WI38 (cell line): ENCODE measurements around the gene MTAP.

Source experiments
- H3K4me3 ChIP-seq: 2 replicates; pipeline ENCODE4 v1.5.1; 2011; ENCODE audit warnings: low read depth, mild to moderate bottlenecking, control low read depth, low read length
- TF ChIP-seq, protein P1 (sequence below): IDR thresholded peaks from 2 replicates; pipeline ENCODE4 v1.5.1; 2012; ENCODE audit warnings: low read depth, mild to moderate bottlenecking, control low read depth, low read length

The MTAP gene

DNA sequence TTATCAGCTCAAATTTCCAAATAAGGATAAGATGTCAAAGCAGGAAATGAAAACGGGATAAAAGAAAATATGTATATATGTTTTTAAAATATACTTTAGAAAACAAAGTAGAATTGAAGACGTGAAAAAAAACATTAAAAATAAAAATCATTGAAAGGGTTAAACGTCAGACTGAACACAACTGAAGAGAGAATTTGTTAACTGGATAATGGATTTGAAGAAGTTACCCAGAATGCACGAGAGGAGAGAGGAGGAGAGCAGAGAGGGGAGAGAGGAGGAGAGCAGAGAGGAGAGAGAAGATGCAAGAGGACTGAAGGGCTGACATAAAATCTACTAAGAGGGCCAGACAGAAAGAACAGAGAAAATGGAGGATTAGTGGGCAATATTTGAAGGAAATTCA, 103.8 kb downstream of the MTAP start:
- TF ChIP-seq, protein P1, sequence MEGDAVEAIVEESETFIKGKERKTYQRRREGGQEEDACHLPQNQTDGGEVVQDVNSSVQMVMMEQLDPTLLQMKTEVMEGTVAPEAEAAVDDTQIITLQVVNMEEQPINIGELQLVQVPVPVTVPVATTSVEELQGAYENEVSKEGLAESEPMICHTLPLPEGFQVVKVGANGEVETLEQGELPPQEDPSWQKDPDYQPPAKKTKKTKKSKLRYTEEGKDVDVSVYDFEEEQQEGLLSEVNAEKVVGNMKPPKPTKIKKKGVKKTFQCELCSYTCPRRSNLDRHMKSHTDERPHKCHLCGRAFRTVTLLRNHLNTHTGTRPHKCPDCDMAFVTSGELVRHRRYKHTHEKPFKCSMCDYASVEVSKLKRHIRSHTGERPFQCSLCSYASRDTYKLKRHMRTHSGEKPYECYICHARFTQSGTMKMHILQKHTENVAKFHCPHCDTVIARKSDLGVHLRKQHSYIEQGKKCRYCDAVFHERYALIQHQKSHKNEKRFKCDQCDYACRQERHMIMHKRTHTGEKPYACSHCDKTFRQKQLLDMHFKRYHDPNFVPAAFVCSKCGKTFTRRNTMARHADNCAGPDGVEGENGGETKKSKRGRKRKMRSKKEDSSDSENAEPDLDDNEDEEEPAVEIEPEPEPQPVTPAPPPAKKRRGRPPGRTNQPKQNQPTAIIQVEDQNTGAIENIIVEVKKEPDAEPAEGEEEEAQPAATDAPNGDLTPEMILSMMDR: no peak
- H3K4me3 ChIP-seq: no peak overlapping the region

DNA sequence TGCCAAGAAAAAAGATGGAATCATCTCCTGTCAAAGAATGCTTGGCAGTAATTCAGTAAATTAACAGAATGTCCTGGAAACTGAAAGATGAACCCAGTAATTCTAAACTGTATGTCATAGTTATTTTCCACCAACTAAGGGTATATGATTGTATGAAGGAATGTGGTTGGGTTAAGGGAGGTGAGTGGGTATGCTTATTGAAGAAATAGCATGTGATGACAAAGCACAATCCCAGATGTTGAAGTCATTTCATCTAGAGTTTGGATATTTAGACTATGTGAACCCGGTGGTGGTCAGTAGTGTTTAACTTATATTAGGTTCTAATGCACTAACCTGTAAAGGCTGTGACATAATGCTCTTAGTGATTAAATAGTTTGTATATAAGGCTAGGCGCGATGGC, 104.4 kb downstream of the MTAP start:
- TF ChIP-seq, protein P1: no peak
- H3K4me3 ChIP-seq: no peak overlapping the region

DNA sequence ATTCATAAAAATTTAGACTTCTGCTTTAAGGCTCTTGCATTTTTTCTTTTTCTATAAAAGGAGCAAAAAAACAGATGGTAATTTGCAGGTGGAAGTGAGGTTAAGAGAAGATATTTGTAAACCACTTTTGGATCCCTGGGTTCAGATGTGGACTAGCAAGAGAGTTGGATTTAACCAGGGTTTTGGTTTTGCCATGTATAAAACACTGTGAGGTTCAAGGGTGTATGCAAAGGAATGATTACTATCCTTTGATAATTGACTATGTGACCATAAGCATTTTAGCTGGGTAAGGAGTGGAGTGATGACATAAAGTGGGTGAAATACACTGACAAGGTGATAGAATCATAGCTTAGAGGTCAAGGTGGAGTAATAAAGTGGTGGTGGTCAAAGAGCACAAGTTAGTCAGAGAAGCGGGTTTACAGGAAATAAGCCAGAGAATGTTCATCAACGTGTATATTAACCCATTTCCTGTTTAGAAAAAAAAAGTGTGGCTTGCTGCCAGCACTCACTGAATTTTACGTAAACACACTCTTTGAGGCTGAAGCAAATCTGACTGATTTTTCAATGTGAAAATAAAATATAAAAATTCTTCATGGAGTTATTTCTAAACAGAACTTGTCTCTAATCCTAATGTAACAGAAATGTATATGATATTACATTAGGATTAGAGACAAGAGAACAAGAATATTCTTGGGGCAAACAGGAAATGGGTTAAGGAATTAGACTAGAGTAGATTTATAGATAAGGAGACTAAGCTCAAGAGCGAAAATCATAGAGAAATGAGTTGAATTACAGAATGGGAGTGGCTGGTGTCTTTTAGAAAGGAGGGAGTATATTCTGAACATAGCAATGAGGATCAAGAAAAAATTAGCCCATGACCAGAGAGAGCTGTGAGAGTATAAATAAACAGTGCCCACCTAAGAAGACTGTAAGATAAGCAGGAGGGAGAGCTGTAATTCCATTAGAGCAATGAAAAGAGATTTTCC, 117.2 kb downstream of the MTAP start:
- TF ChIP-seq, protein P1: no peak
- no peak overlapping the region for H3K4me3 ChIP-seq

DNA sequence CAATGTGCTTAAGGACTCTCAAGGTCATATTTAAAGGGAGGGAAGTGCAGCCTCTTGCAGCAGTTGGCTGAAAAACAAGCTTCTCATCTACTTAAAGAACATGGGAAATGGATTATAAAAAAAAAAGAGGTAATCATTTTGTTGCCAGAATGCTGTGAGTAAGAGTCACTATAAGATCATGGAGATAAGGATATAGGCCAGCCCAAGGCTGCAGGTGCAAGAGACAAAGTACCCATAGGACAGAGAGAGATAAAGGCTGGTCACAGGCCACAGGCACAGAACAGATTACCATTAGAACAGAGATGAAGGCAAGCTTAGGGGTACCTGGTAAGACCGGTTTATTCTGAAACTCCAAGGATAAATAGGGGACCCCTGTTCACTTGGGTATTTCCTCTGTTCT, 121.3 kb downstream of the MTAP start:
- no peak overlapping the region for H3K4me3 ChIP-seq
- TF ChIP-seq, protein P1: no peak

DNA sequence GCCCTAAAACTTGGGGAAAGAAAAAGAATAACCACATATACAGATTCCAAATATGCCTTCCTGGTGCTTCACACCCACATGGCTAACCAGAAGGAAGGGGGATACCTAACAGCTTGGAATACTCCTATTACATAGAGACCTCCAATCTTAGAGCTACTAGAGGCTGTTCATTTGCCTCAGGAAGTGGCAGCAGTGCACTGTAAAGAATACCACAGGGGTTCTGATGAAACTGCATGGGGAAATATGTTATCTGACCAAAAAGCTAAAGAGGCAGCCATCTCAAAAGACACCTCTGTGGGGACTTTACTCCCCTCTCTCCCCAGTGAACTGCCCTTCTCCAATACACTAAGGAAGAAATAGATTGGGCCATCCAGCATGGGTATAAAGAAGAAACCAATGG, 125.3 kb downstream of the MTAP start:
- H3K4me3 ChIP-seq: no peak overlapping the region
- TF ChIP-seq, protein P1: no peak

DNA sequence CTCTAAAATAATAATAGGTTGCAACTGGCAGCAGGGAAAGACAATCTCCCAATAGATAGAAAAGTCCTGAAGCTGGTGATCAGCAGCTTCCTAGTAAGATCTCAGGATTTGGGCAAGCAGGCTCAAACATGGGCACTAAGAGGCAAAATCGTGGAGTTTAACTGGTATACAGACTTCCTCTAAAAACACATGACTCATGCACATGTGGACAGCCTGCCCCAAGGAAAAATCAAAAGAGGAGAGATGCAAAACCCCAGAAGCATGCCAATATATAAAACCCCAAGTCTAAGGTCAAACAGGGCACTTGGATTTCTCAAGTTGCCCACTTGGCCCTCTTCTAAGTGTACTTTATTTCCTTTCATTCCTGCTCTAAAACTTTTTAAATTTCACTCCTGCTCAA, 129.0 kb downstream of the MTAP start:
- TF ChIP-seq, protein P1: no peak
- no peak overlapping the region for H3K4me3 ChIP-seq

DNA sequence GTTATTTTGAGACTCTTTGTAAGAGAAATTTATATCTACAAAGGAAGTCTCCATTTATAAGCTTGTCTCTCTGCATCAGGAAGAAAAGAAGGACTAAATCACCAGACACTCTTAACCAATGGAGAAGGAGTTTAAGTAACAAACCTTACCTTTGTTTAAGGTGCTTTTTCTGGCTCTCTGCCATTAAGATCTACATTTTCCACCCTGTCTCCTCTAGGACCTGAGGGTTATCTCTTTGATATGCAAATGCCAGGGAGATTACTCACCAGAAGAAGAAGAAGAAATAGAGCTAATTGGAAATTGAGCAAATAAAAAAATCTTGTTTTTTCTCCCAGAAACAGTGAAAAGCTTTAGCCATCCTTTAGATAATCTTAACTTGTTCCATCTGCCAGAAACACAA, 130.8 kb downstream of the MTAP start:
- H3K4me3 ChIP-seq: no peak overlapping the region
- TF ChIP-seq, protein P1: no peak
